Measurements from ENCODE around the gene RBP2.

The RBP2 gene

DNA sequence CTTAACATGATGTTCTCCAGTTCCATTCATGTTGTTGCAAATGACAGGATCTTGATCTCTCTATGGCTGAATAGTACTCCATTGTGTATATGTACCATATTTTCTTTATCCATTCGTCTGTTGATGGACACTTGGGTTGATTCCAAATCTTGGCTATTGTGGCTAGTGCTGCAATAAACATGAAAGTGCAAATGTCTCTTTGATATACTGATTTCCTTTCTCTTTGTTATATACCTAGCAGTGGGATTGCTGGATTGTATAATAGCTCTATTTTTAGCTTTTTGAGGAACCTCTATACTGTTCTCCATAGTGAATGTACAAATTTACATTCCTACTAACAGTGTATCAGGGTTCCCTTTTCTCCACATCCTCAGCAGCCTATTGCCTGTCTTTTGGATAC is 5.9 kb upstream of the RBP2 start:
- in situ Hi-C loops (cut with MboI; ENCODE audit: low sequenced_read_pairs): no loop called here

GRCh38 chr3:139481116-139481515 is 4.8 kb upstream of the RBP2 start:
- in situ Hi-C loops (cut with MboI; ENCODE audit: low sequenced_read_pairs): no loop called here

DNA sequence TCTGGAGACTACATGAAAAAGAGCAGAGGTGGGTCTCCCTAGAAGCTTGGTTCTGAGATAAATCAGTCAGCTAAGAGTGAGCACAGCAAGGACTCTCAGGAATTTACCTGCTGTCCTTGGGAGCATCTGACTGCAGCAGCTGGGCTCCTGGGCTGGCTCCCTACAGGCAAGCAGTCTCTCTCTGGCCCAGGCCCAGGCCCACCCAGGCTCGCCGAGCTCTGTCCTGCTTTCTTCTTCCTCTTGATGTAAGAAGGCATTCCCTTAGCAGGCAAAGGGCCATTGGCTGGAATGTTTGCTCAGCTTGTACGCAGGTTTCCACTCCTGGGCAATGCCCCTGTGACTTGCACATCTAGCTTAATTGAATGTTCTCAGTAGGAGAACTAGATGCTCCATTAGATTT is 4.3 kb upstream of the RBP2 start:
- in situ Hi-C loops (cut with MboI; ENCODE audit: low sequenced_read_pairs): no loop called here

DNA sequence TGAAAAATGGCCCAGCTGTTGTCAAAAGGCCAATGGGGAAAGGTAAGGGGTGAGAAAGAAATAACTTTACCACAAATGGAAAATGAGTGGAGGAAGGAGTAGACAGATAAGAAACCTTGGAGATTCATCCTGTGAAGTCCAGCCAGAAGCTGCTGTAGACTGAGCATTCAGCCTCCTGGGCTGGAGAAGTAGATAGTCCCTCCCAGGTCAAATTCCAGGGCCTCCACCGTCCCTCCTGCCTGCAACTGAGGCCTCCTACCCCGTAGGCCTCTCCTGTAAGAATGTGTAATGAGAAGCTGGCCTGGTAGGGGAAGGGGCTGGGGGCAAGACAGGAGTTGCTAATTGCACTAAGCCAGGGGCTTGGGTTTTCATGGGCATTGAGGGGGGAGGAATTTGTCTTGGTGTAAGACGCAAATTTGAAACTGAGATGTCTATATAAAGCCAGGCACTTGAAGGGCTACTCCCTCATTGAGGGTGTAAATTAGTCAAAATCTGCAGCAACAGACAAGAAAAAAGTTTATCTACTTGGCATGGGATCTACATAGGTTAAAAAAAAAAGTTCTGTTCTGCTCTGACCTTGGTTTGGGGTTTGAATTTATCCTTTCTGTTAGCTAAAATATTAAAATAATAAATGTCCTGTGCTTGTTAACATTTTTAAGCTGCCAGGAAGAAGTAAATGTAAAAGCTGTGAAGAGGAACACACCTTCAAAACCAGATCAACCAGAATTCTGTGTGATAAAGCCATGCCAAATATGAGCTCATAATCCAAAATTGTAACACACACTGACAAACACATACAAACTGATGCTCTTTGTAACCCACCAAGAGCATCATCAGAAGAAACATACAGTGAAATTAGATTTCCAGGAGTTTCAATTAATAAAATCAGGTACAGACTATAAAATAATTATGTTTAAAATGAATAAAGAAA is 1.7 kb upstream of the RBP2 start:
- in situ Hi-C loops (cut with MboI; ENCODE audit: low sequenced_read_pairs): no loop called here

GRCh38 chr3:139473155-139473771 is 3.1 kb downstream of the RBP2 start:
- in situ Hi-C loops (cut with MboI; ENCODE audit: low sequenced_read_pairs): no loop called here

DNA sequence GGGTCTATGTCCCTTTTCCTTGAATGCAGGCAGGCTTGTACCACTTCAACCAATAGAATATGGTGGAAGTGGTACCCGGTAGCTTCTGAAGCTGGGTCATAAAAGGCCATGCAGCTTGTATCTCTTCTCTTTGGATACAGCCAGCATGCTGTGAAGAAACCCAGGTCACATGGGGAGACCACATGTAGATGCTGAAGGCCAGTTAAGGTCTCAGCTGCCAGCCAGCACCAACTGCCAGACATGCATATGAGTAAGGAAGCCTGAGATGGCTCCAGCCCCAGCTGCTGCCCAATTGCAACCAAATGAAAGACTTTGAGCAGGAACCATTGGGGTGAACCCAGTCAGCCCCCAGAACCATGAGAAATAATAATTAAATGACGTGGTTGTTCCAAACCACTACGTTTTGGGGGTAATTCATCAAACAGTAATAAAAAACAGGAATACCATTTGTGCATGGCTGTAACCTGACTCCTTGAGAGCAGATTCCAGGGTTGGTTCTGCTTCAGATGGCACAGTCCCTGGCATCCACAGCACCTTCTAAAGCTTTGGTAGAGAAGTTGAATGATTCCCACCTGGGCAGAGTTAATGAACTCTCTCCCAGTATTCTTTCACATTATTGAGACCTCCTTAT is 3.8 kb downstream of the RBP2 start:
- in situ Hi-C loops (cut with MboI; ENCODE audit: low sequenced_read_pairs): no loop called here

GRCh38 chr3:139470199-139470598 is 6.1 kb downstream of the RBP2 start:
- in situ Hi-C loops (cut with MboI; ENCODE audit: low sequenced_read_pairs): no loop called here

DNA sequence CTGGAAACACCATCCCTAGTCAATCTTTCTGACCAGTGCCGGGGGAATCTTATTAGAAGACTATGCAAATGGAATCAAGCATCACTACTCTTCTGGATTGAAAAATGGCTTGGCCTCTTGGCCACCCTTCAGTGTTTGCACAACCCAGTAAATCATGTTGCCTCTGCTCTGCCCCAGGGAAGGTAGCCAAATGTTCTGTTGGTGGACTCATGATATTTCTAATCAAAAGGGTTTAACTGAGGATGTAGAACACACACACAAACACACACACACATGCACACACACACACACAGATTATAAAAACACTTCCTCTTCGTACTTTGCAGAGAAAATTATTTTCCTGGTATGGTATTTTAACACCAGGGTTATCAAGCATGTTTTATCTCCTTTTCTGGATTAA is 7.9 kb downstream of the RBP2 start:
- in situ Hi-C loops (cut with MboI; ENCODE audit: low sequenced_read_pairs): no loop called here

DNA sequence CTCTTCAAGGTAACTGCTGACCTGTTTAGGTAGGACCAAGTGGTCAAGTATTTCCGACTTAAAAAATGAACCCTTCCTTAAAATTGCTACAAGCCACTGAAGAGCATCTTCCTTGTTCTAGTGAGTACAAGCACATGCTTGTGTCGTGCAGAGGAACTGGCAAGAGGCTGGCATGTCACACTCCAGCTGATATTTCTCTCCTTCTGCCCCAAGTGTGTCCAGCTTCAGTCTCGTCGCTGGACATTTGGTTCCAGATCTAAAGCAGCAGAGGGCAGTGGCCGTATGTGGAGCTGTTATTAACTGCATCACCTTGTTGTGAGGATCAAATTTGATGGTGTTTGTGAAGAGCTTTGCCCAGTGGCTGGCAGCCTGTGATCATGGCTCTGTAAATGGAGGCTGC is 10.0 kb downstream of the RBP2 start:
- in situ Hi-C loops (cut with MboI; ENCODE audit: low sequenced_read_pairs): no loop called here

DNA sequence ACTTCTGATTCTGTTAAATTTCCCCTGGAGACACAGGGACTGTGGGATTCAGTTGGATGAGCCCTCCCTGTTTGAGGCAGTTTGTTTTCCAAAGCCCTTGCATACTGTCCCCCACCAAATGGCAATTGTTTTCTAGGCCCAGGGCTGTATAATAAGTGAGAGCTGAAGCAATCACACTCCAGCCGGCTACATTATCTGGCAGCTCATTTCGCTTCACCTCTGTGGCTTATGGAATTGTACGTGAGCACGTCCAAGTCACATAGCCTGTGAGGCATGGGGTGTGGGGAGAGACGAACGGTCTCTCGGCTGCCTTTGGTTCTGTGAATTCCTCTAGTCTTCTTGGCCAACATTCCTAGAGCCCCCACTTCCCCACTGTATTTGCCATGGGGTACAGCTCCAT is 10.7 kb downstream of the RBP2 start:
- in situ Hi-C loops (cut with MboI; ENCODE audit: low sequenced_read_pairs): no loop called here

- in situ Hi-C loops (cut with MboI; ENCODE audit: low sequenced_read_pairs): no loop called here
Observed at GRCh38 chr3:139463466-139463865, 12.8 kb downstream of the RBP2 start.

DNA sequence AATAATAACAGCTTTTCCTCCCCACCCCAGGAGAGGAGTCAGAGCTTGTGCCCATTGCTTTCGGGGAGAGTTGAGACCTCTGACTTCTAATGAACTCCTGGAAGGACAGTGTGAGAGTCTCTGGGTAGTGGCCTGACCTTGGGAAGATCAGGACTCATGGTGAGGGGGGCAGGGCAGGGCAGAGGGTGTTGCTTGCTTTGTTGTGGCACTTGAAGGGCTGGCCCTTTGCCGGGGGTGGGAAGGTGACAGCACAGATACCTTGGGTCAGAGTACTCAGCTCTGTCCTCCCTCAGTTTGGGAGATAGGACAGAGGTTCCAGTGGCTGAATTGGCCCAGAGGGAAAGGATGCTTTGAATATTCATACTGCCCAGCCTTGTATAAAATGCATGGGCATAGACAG is 15.8 kb downstream of the RBP2 start:
- in situ Hi-C loops (cut with MboI; ENCODE audit: low sequenced_read_pairs): no loop called here

DNA sequence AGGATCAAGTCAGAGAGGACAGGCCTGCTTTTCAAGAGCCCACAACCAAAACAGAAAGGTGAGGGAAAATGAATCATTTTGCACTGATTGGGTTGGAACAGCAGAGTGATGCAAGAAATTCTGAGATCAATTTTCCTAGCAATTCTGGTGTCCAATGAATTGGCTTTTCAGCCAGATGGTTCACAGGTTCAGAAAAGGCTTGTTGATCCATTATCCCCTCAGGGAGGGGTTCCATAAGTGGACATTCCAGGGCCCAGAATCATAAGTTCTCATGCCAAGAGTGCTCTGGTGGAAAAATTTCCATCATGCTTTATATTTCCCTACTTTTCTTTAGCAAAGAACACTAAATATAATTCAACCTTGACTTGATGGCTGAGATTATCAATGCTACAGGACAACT is 16.2 kb downstream of the RBP2 start:
- in situ Hi-C loops (cut with MboI; ENCODE audit: low sequenced_read_pairs): no loop called here

GRCh38 chr3:139458348-139458747 is 18.0 kb downstream of the RBP2 start:
- in situ Hi-C loops (cut with MboI; ENCODE audit: low sequenced_read_pairs): no loop called here

GRCh38 chr3:139457066-139457465 is 19.2 kb downstream of the RBP2 start:
- in situ Hi-C loops (cut with MboI; ENCODE audit: low sequenced_read_pairs): no loop called here

DNA sequence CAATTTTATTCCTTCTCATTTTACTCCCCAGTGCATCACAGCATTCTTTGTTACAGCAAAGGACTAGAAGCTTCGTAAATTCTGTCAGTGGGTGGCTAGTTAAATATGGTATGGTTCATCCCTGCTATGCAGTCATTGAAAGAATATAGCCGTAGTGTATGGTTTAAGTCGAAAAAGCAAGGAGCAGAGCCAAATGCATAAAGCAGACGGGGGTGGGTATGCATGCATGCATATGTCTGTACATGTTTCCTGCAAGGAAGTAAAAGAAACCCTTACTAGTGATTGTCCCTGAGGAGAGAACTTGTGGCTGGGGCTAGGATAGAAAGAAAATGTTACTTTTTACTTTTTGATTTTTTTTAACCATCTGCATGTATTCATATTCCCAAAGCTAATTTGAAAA is 19.9 kb downstream of the RBP2 start:
- in situ Hi-C loops (cut with MboI; ENCODE audit: low sequenced_read_pairs): no loop called here

DNA sequence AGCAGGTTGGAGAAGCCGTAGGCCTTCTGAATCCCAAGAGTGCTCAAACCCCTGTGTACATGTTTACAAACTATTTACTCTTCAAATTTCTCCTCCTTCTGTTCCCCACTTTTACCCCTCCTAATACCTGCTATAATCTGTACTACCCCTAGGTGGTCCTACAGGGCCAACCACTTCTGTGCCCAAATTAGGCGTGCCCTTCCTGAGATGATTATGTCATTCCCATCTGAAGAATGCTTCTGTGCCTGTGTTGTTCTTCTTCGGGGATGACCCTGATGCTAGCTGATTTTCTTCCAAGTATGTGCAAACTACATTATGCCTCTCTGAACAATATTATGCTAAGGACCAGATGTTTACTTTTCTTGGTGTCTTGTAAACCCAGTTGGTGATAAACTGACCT is 20.5 kb downstream of the RBP2 start:
- in situ Hi-C loops (cut with MboI; ENCODE audit: low sequenced_read_pairs): no loop called here

- in situ Hi-C loops (cut with MboI; ENCODE audit: low sequenced_read_pairs): no loop called here
Observed at GRCh38 chr3:139455206-139455605, 21.1 kb downstream of the RBP2 start.

DNA sequence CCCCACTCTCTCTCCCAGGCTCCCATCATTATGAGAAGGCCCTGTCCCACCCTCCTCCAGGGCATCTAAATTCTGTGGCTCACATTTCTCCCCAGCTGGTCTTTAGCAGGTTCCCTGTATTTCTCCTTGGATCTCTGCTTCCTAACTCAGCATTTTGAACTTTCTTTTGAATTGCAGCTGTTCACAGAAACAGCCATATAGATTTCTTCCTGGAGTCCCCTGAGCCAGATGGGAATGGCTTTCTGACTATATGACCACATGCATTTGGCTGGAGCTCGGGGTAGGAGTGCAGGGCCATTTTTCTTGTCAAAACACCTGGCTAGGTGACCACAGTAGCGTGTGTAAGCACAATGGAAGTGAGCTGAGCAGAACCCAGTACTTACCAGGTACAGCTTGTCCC is 22.0 kb downstream of the RBP2 start:
- in situ Hi-C loops (cut with MboI; ENCODE audit: low sequenced_read_pairs): no loop called here

DNA sequence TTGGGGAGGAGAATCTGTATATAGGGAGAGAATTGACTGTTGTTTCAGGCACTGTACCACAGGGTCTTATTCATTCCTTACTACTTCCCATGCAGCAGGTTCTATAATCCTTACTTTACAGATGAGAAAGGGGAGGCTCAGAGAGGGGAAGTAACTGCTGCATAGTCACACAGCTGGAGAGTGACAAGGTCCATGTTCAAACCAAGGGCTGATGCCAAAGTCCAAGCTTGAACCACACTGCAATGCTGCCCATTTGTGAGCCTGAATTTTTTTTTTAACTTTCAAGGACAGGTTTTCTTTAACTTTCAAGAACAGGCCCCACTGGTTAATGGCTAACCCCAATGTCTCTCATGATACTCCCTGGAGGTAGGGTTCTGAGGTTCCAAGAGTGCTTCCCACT is 26.2 kb downstream of the RBP2 start:
- in situ Hi-C loops (cut with MboI; ENCODE audit: low sequenced_read_pairs): no loop called here

DNA sequence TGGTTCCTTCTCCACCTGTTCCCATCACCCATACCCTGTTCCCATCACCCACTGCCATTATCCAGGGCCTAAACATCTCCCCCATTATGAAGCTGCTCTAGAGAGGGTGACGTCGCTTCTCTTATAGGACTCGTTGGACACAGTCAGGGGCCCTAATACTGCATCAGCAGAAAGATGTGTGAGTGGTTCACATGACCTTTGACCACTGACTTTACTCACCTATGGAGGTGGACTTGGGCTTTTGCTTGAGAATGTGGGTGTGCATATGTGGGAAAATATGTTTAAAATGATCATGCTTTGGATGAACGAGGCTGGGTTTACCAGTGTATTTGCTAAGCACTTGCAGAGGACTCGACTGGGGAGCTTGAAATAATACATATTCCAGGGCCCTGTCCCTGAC is 26.8 kb downstream of the RBP2 start:
- in situ Hi-C loops (cut with MboI; ENCODE audit: low sequenced_read_pairs): no loop called here

GRCh38 chr3:139448104-139448503 is 28.2 kb downstream of the RBP2 start:
- in situ Hi-C loops (cut with MboI; ENCODE audit: low sequenced_read_pairs): no loop called here

Measured in HL-60/S4 treated with phorbol 12-myristate 13-acetate at 8.2 ng/mL for 4 days and 3 days (cell line).